ENCODE results near the gene ARAP1.

DNA sequence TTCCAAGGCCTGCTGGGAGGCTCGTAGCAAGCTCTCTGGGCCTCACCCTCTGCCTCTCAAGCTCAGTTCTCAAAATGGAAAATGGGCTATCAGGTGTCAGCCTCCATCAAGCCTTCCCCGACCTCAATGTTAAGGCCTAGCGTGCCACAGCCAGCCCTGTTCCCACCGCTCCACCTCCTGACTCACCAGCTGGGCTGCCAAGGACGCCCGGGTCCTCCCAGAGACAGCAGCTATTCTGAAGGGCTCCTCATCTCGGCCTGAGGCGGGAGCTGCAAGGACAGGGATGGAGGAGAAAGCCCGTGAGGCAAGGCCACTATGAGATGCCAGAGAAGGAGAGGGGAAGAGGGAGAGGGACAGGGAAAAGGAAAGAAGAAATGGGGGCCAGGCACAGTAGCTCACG, 19.9 kb downstream of the ARAP1 start:
- TF ChIP-seq POLR2A (IDR thresholded peaks at IDR 0.05) = no peak
- TF ChIP-seq, protein P1, sequence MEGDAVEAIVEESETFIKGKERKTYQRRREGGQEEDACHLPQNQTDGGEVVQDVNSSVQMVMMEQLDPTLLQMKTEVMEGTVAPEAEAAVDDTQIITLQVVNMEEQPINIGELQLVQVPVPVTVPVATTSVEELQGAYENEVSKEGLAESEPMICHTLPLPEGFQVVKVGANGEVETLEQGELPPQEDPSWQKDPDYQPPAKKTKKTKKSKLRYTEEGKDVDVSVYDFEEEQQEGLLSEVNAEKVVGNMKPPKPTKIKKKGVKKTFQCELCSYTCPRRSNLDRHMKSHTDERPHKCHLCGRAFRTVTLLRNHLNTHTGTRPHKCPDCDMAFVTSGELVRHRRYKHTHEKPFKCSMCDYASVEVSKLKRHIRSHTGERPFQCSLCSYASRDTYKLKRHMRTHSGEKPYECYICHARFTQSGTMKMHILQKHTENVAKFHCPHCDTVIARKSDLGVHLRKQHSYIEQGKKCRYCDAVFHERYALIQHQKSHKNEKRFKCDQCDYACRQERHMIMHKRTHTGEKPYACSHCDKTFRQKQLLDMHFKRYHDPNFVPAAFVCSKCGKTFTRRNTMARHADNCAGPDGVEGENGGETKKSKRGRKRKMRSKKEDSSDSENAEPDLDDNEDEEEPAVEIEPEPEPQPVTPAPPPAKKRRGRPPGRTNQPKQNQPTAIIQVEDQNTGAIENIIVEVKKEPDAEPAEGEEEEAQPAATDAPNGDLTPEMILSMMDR (IDR thresholded peaks at IDR 0.05) = no peak
